Pancreas (tissue), 10 donors: ENCODE measurements around the gene RREB1. TPM values are rescaled to one million over a fixed set of nuclear protein-coding genes. Genes with fewer than 3 reads are reported as not detected.
A peak's percentile ranks its signal among the peaks of the same experiment; 100 is the strongest.

ENCODE experiments used
- ATAC-seq, 4 donors: fragments of 200-7000 bp; cut with Tn5 transposase; one replicate each; pipeline versions ENCODE4 v1.8.0 to v1.9.1; 2020; ENCODE audit warnings: mild to moderate bottlenecking in 4 of 4, moderate library complexity in 4 of 4
- DNase-seq, 6 donors: peaks; one replicate each; pipeline ENCODE4 v3.0.0-alpha.2; 2020
- FAIRE-seq: peaks from 2 replicates; lab custom pipeline; 2012; peaks lifted over from hg19 to GRCh38; lab: Jason Lieb, UNC
- H3K27ac ChIP-seq, 4 donors: fragments of 200-600 bp; sonication (generic); 1 replicate in 3 of 4; 2 replicates in 1 of 4; pipeline versions ENCODE4 v1.5.0 to v1.8.0; 2020
- H3K27me3 ChIP-seq, 4 donors: fragments of 200-600 bp; one replicate each; pipeline ENCODE4 v1.8.0; 2021
- H3K36me3 ChIP-seq, 3 donors: fragments of 200-600 bp; sonication (generic) in 1 of 3; one replicate each; pipeline versions ENCODE4 v1.5.0 to v1.8.0; 2020 to 2021
- H3K4me1 ChIP-seq, 3 donors: fragments of 200-600 bp; one replicate each; pipeline ENCODE4 v1.8.0; 2021
- H3K4me3 ChIP-seq, 4 donors: fragments of 200-600 bp; sonication (generic) in 2 of 4; one replicate each; pipeline versions ENCODE4 v1.5.0 to v1.8.0; 2020 to 2021
- H3K9me3 ChIP-seq, 4 donors: fragments of 200-600 bp; one replicate each; pipeline ENCODE4 v1.8.0; 2021
- WGBS, 2 donors: extraction: QIAGEN DNeasy Blood & Tissue Kit; methylation state at CpG; one replicate each; pipeline ENCODE4 v1.1.7; 2013; 5-methylcytosine and 5-hydroxymethylcytosine counted together
- intact Hi-C, 3 donors: fragments of 100-400 bp; cut with DNase I; formaldehyde crosslinking; loops; one replicate each; pipeline versions ENCODE4 v1.11.1 to v1.14.2; 2022
- polyA plus RNA-seq, 2 donors: library from polyadenylated mRNA; stranded (reverse); fragments of 200-250 nt; gene quantifications; one replicate each; pipeline ENCODE4 v1.2.3, GENCODE V29; 2013
- total RNA-seq, 6 donors: library from RNA; stranded (reverse); fragmentation: NEBNext Ultra II Directional in 4 of 6; extraction: Animal tissue kit (Norgen Biotek cat#: 25700) in 4 of 6; gene quantifications; one replicate each; pipeline versions ENCODE4 v1.2.1 to v1.2.4, GENCODE V29; 2021 to 2023
- TF ChIP-seq, protein P1 (sequence below), 4 donors: fragments of 200-600 bp; sonication (generic) in 3 of 4; IDR thresholded peaks; one replicate each; pipeline versions ENCODE4 v1.5.0 to v1.8.0; 2021; ENCODE audit warnings: antibody characterized with exemption in 4 of 4
- donor health status: healthy with polysubstance abuse.
- donor health status: DM: no; HTN: no; CAD: no; lungs with moderate emphysema.
- donor health status: DM: no; HTN: no; CAD: no.
- donor health status: control.
- donor health status: control.
- donor health status: Bipolar disorder and iron deficiency.
- donor health status: DM: yes; HTN: yes; CAD: no.
- donor health status: DM: no; HTN: no; CAD: no.
- donor health status: DM: no; HTN: no; CAD: no.
- donor health status: DM: yes; HTN: yes; CAD: no.

The RREB1 gene
- total and polyA plus RNA-seq, 8 donors = 8.9 to 45.3 (median 29.1) TPM

DNA sequence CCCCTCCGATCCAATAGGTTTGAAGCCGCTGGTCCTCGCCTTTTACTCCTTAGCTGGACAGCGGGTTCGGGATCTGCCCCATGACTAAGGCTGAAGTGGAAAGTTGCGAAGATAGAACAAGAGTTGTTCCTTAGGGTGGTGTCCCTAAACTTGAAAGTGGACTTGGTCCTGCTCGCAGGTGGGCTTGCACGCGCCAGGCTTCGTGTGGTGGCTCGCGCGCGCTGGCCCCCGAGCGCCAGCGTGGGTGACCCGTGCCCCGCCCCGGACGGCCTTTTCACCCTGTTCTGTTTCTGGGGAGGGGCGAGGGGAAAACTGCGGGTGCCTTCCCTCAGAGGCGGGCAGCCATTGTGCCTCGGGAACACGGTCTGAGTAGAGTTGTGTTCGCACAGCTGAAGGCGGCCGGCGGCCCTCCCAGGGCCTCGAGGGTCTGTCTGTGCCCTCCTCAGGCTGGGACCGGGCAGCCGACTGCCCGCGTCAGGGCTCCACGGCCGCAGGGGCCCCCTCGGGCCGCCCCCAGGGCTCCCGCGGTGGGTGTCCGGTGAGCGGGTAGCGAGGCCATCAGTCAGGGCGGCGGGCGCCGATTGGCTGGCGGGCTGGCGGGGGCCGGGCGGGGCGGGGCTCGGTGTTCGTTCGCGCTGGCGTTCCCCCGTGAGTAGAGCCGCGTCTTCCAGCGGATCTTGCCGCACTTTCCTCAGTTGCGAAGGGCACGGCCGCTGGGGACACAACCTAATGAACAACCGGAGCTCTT lies 33.0 kb downstream of the RREB1 start:
- 1% methylated on average over 56 to 67 of the region's 67 CpGs for WGBS, 2 donors
- no peak for FAIRE-seq
- intact Hi-C loops = no loop called here

DNA sequence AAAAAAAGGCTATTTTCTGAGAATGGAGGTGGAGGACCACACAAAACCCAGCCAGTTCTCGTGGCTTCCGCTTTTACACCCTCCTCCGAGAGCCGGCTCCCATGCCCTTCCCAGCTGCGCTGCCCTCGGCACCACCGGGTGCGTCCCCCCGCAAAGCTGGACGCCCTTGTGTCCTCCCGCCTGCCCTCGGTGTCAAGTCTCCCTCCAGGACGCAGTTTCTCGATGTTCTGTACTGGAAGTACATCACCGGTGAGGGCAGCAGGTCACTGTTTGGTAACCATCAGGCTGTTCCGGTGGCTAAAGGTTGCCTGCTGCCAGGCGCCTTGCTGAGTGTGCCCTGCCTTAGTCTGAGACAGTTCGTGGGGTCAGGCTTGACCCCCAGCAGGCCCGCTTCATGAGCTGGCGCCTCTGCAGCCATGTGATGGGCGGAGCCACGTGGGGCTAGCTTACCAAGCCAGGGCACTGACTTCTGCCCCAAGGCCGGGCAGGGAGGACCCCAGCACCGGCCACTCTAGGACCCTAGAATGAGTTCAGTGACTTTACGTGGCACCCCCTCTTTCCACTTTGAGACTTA lies 34.6 kb downstream of the RREB1 start:
- FAIRE-seq (no peak), ATAC-seq (no peak), DNase-seq (peak in 1 of 6 donors; percentile 72)
- intact Hi-C loops = no loop called here
- Histone ChIP-seq H3K27me3 (no peaks in the 10 kb centered on the region), H3K4me3 (no peak overlapping the region), H3K27ac (peak overlapping the region in 3 of 4 donors; percentile 95 to 98 (median 97)), H3K36me3 (no peaks in the 10 kb centered on the region), H3K4me1 (peaks cover 64 to 75% (median 65%) of the 10 kb centered on the region in 3 donors), H3K9me3 (no peaks in the 10 kb centered on the region)
- TF ChIP-seq, protein P1, sequence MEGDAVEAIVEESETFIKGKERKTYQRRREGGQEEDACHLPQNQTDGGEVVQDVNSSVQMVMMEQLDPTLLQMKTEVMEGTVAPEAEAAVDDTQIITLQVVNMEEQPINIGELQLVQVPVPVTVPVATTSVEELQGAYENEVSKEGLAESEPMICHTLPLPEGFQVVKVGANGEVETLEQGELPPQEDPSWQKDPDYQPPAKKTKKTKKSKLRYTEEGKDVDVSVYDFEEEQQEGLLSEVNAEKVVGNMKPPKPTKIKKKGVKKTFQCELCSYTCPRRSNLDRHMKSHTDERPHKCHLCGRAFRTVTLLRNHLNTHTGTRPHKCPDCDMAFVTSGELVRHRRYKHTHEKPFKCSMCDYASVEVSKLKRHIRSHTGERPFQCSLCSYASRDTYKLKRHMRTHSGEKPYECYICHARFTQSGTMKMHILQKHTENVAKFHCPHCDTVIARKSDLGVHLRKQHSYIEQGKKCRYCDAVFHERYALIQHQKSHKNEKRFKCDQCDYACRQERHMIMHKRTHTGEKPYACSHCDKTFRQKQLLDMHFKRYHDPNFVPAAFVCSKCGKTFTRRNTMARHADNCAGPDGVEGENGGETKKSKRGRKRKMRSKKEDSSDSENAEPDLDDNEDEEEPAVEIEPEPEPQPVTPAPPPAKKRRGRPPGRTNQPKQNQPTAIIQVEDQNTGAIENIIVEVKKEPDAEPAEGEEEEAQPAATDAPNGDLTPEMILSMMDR (IDR thresholded peaks at IDR 0.05) = no peak
- 95 to 96% methylated on average over 25 of the region's 25 CpGs for WGBS, 2 donors

More for the DNA sequence above, 33.0 kb downstream of the RREB1 start:
- Histone ChIP-seq H3K9me3 (no peaks in the 10 kb centered on the region), H3K4me1 (peaks cover 61 to 69% (median 64%) of the 10 kb centered on the region in 3 donors), H3K36me3 (no peaks in the 10 kb centered on the region), H3K4me3 (peak overlapping the region; percentile 11 to 55 (median 44)), H3K27ac (peak overlapping the region; percentile 95 to 98 (median 96)), H3K27me3 (no peaks in the 10 kb centered on the region)
- TF ChIP-seq, protein P1 (IDR thresholded peaks at IDR 0.05) = no peak
- DNase-seq (peak; percentile 85 to 94 (median 90)), ATAC-seq (peak; percentile 78 to 86 (median 82))

DNA sequence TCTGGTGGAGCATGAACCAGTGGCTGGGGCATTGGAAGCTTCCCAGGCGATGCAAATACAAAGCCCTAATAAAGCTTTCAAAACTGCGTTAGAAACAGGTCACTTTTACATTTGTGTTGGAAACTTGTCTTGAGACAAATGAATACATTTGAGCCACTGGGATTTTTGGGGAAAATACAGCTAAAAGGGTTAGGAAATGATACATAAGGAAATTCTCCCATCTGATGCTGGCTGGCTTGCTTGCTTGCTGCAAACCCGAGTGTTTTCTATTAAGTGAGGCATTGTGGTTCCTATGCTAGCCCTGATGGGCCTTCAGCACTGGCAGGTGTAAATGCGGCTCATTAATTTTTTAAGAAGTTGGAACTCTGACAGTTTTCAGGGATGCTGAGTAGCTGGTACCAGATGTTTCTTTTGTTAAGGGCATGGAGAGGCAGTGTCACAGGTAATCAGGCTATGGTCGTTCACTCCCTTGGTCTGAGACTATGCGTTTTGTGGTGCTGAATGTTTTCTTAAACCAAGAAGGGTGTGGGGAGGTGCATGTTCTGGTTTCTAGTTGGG lies 35.2 kb downstream of the RREB1 start:
- no peaks in the 10 kb centered on the region for H3K27me3 ChIP-seq
- no peaks in the 10 kb centered on the region for H3K36me3 ChIP-seq
- FAIRE-seq = no peak
- WGBS, 2 donors = 44 to 47% methylated on average over 6 of the region's 6 CpGs
- intact Hi-C loops = no loop called here
- peaks cover 63 to 75% (median 64%) of the 10 kb centered on the region in 3 donors for H3K4me1 ChIP-seq
- TF ChIP-seq, protein P1 (IDR thresholded peaks at IDR 0.05) = no peak
- no peak overlapping the region for H3K4me3 ChIP-seq
- DNase-seq = peak in 1 of 6 donors; percentile 22
- peak overlapping the region in 3 of 4 donors; percentile 38 to 92 (median 88) for H3K27ac ChIP-seq
- no peaks in the 10 kb centered on the region for H3K9me3 ChIP-seq
- no peak for ATAC-seq

DNA sequence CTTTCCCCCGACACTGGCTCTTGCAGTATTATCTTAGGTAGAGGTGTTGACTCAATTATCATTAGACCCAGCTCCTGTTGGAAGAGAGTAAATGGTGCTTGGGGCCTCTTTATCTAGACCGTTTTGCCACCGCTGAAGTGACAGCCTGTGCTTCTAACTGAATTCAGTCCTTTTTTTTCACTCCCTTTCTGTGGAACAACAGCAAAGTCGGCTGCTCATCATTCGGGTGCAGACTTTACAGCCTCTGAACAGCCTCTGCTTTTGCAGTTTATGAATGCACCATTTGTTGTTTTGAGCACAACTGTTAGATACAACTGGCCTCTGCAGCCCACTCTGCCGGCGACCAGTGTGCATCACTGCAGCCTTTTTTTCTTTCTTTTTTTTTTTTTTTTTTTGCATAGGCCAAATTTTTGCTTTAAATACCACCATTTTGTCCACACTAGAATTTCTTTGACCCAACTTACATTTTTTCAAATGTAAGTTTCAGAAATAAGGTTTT lies 35.8 kb downstream of the RREB1 start:
- intact Hi-C loops = no loop called here
- Histone ChIP-seq H3K36me3 (no peaks in the 10 kb centered on the region), H3K27ac (peak overlapping the region in 3 of 4 donors; percentile 38 to 92 (median 88)), H3K9me3 (no peaks in the 10 kb centered on the region), H3K27me3 (no peaks in the 10 kb centered on the region), H3K4me1 (peaks cover 58 to 73% (median 62%) of the 10 kb centered on the region in 3 donors), H3K4me3 (no peak overlapping the region)
- no peak for ATAC-seq
- WGBS, 2 donors = 13 to 14% methylated on average over 7 of the region's 7 CpGs
- TF ChIP-seq, protein P1 (IDR thresholded peaks at IDR 0.05) = no peak
- FAIRE-seq = no peak
- DNase-seq = peak in 1 of 6 donors; percentile 8
